Activated CD4-positive, alpha-beta T cell treated with anti-CD3 and anti-CD28 coated beads, Interleukin-2, Interleukin-4, amounts not matched to agents 100 ng/mL and 50 ng/mL, durations not matched to agents 16 hours and 8 hours (primary cell): ENCODE results near the gene RPE.

Source experiments
- DNase-seq: peaks from one replicate; pipeline ENCODE4 v3.0.0-alpha.2; 2020; ENCODE audit warnings: low spot score

The RPE gene

GRCh38 chr2:210002158-210003157, at the start of gene RPE:
TSS of gene RPE (plus strand) at chr2:210002638. CDS start at chr2:210002662, 24 bp downstream.
- DNase-seq = peak; percentile 98

GRCh38 chr2:209956271-209956670, 46.2 kb upstream of the RPE start:
- no peak for DNase-seq

- no peak for DNase-seq
Measured at GRCh38 chr2:209958016-209958415, 44.4 kb upstream of the RPE start.

GRCh38 chr2:209960045-209960444, 42.4 kb upstream of the RPE start:
- no peak for DNase-seq

- peak; percentile 51 for DNase-seq
Measured at GRCh38 chr2:209960676-209961630, 41.5 kb upstream of the RPE start.

- DNase-seq = no peak
Measured at GRCh38 chr2:209965723-209966122, 36.7 kb upstream of the RPE start.

- DNase-seq = no peak
Measured at GRCh38 chr2:209969692-209970091, 32.7 kb upstream of the RPE start.

GRCh38 chr2:209970271-209970670, 32.2 kb upstream of the RPE start:
- no peak for DNase-seq

GRCh38 chr2:209970711-209971110, 31.7 kb upstream of the RPE start:
- no peak for DNase-seq

GRCh38 chr2:209973328-209973727, 29.1 kb upstream of the RPE start:
- no peak for DNase-seq

GRCh38 chr2:209974576-209974975, 27.9 kb upstream of the RPE start:
- no peak for DNase-seq

GRCh38 chr2:209976698-209977385, 25.6 kb upstream of the RPE start:
- no peak for DNase-seq

- DNase-seq = peak; percentile 23
Measured at GRCh38 chr2:209977386-209978239, 24.8 kb upstream of the RPE start.

- DNase-seq = no peak
Measured at GRCh38 chr2:209984291-209984690, 18.1 kb upstream of the RPE start.

- DNase-seq = no peak
Measured at GRCh38 chr2:209985874-209986273, 16.6 kb upstream of the RPE start.

- DNase-seq = no peak
Measured at GRCh38 chr2:209986415-209986814, 16.0 kb upstream of the RPE start.

- DNase-seq = no peak
Measured at GRCh38 chr2:209988010-209988409, 14.4 kb upstream of the RPE start.

GRCh38 chr2:209990838-209991237, 11.6 kb upstream of the RPE start:
- no peak for DNase-seq

GRCh38 chr2:209993968-209994367, 8.5 kb upstream of the RPE start:
- DNase-seq = no peak

- no peak for DNase-seq
Measured at GRCh38 chr2:209998596-209998995, 3.8 kb upstream of the RPE start.
